ENCODE measurements around the gene IRGQ.

IRGQ gene

DNA sequence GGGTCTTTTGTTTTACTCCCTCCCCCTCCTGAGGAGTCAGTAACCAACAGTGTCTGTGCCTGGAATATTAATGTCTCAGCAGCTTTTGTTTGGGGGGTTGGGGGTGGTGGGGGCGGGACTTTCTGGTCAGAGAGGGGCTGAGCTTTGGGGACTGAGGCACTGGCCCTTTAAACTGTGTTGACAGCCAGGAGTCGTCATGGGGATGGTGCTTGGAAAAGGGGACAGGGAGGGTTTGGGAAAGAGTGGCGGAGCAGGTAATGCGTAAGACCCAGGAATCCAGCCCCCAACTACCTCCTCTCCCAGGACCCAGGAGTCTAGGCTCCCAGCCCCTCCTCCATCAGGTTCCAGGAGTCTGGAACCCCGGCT lies 38.6 kb upstream of the IRGQ start:
- H3K27ac Mint-ChIP-seq: no peak overlapping the region
- no peak overlapping the region for H3K4me3 Mint-ChIP-seq
- DNase-seq (ENCODE audit: low spot score): no peak

GRCh38 chr19:43634068-43634467 lies 38.1 kb upstream of the IRGQ start:
- no peak for DNase-seq (ENCODE audit: low spot score)
- Mint-ChIP-seq H3K9me3 (no peaks in the 10 kb centered on the region), H3K4me3 (no peak overlapping the region), H3K27me3 (ENCODE audit: low read depth) (peaks cover 30% of the 10 kb centered on the region), H3K4me1 (ENCODE audit: low read depth) (peaks cover 4% of the 10 kb centered on the region), H3K27ac (no peak overlapping the region), H3K36me3 (ENCODE audit: low read depth) (no peaks in the 10 kb centered on the region)

More for the DNA sequence above, 38.6 kb upstream of the IRGQ start:
- Mint-ChIP-seq H3K27me3 (ENCODE audit: low read depth) (peaks cover 32% of the 10 kb centered on the region), H3K4me1 (ENCODE audit: low read depth) (peaks cover 5% of the 10 kb centered on the region), H3K9me3 (no peaks in the 10 kb centered on the region), H3K36me3 (ENCODE audit: low read depth) (no peaks in the 10 kb centered on the region)

- no peak overlapping the region for H3K4me3 Mint-ChIP-seq
- no peak overlapping the region for H3K27ac Mint-ChIP-seq
- DNase-seq (ENCODE audit: low spot score): no peak
- no peaks in the 10 kb centered on the region for H3K4me1 Mint-ChIP-seq (ENCODE audit: low read depth)
- no peaks in the 10 kb centered on the region for H3K9me3 Mint-ChIP-seq
- peaks cover 25% of the 10 kb centered on the region for H3K27me3 Mint-ChIP-seq (ENCODE audit: low read depth)
- H3K36me3 Mint-ChIP-seq (ENCODE audit: low read depth): no peaks in the 10 kb centered on the region
Measured at GRCh38 chr19:43633520-43633919, 37.6 kb upstream of the IRGQ start.

GRCh38 chr19:43631491-43631890 lies 35.6 kb upstream of the IRGQ start:
- Mint-ChIP-seq H3K4me1 (ENCODE audit: low read depth) (peaks cover 4% of the 10 kb centered on the region), H3K27ac (no peak overlapping the region), H3K9me3 (no peaks in the 10 kb centered on the region), H3K4me3 (no peak overlapping the region), H3K27me3 (ENCODE audit: low read depth) (peaks cover 19% of the 10 kb centered on the region), H3K36me3 (ENCODE audit: low read depth) (no peaks in the 10 kb centered on the region)
- no peak for DNase-seq (ENCODE audit: low spot score)

DNA sequence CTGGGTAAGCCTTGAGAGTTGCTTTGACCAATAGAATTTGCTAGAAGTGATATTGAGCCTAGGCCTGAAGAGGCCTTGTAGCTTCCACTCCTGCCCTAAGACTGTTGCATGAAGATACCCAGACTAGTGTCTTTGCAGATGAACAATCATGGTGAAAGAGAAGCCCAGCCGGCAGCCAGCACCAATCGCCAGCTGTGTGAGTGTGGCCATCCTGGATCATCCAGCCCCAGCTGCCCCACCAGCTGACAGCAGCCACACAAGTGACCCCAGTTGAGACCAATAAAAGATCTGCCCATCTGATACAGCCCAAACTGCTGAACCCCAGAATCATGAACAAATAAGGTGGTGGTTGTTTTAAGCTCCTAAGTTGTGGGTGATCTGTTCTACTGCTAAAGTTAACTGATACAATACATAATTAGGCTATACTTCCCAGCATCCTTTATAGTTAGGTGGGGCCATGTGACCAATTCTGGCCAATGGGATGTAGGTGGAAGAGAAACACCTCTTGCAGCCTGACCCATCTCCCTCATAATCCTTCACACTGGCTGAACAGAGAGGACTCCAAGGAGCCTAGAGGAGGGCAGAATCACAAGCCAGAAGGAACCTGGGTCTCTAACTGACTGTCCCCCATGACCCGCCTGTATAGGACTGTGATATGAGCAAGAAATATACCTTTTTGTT lies 32.9 kb upstream of the IRGQ start:
- Mint-ChIP-seq H3K27ac (no peak overlapping the region), H3K9me3 (no peaks in the 10 kb centered on the region), H3K36me3 (ENCODE audit: low read depth) (no peaks in the 10 kb centered on the region), H3K4me1 (ENCODE audit: low read depth) (peaks cover 11% of the 10 kb centered on the region), H3K27me3 (ENCODE audit: low read depth) (peaks cover 17% of the 10 kb centered on the region), H3K4me3 (no peak overlapping the region)
- no peak for DNase-seq (ENCODE audit: low spot score)

- Mint-ChIP-seq H3K27ac (no peak overlapping the region), H3K4me3 (no peak overlapping the region), H3K4me1 (ENCODE audit: low read depth) (peaks cover 12% of the 10 kb centered on the region), H3K27me3 (ENCODE audit: low read depth) (peaks cover 11% of the 10 kb centered on the region), H3K9me3 (no peaks in the 10 kb centered on the region), H3K36me3 (ENCODE audit: low read depth) (no peaks in the 10 kb centered on the region)
- no peak for DNase-seq (ENCODE audit: low spot score)
Measured at GRCh38 chr19:43626838-43627237, 30.9 kb upstream of the IRGQ start.

DNA sequence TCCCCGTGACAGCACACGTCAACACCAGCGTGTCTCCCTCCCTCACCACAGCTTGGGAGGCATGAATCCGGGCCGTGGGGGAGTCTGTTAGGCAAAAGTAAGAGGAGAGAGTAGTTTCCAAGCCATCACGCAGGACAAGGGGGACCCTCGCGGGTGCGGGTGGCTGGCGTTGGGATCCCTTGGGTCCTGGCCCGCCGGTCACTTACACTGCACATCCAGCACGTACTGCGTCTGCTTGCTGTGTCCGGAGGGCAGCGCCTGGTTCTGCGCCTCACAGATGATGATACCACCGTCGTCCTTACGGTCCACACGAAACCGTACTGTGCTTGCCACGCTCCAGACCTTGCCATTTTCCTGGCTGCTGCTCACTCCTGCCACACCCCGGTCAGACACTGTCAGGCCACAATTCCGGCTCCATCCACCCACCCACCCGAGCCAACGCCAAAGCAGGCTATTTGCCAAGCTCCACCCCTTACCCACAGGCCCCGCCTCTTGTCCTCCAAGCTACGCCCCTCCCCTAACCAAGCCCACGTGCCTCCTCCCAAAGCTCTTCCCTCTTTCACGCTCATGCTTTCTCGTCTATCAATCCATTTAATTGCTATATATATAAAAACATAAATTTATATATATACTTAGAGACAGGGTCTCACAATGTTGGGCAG lies 30.1 kb upstream of the IRGQ start:
- no peak for DNase-seq (ENCODE audit: low spot score)
- Mint-ChIP-seq H3K27ac (no peak overlapping the region), H3K4me1 (ENCODE audit: low read depth) (peaks cover 12% of the 10 kb centered on the region), H3K27me3 (ENCODE audit: low read depth) (peaks cover 11% of the 10 kb centered on the region), H3K9me3 (no peaks in the 10 kb centered on the region), H3K4me3 (no peak overlapping the region), H3K36me3 (ENCODE audit: low read depth) (no peaks in the 10 kb centered on the region)

- peak; percentile 79 for DNase-seq (ENCODE audit: low spot score)
- Mint-ChIP-seq H3K27me3 (ENCODE audit: low read depth) (peaks cover 11% of the 10 kb centered on the region), H3K27ac (no peak overlapping the region), H3K9me3 (no peaks in the 10 kb centered on the region), H3K4me3 (no peak overlapping the region), H3K4me1 (ENCODE audit: low read depth) (peaks cover 20% of the 10 kb centered on the region), H3K36me3 (ENCODE audit: low read depth) (no peaks in the 10 kb centered on the region)
Measured at GRCh38 chr19:43624933-43625332, 29.0 kb upstream of the IRGQ start.

- no peak overlapping the region for H3K4me3 Mint-ChIP-seq
- H3K27ac Mint-ChIP-seq: no peak overlapping the region
- H3K4me1 Mint-ChIP-seq (ENCODE audit: low read depth): peaks cover 22% of the 10 kb centered on the region
- H3K27me3 Mint-ChIP-seq (ENCODE audit: low read depth): peaks cover 11% of the 10 kb centered on the region
- peaks cover 1% of the 10 kb centered on the region for H3K36me3 Mint-ChIP-seq (ENCODE audit: low read depth)
- DNase-seq (ENCODE audit: low spot score): no peak
- no peaks in the 10 kb centered on the region for H3K9me3 Mint-ChIP-seq
Measured at GRCh38 chr19:43623889-43624670, 28.1 kb upstream of the IRGQ start.

DNA sequence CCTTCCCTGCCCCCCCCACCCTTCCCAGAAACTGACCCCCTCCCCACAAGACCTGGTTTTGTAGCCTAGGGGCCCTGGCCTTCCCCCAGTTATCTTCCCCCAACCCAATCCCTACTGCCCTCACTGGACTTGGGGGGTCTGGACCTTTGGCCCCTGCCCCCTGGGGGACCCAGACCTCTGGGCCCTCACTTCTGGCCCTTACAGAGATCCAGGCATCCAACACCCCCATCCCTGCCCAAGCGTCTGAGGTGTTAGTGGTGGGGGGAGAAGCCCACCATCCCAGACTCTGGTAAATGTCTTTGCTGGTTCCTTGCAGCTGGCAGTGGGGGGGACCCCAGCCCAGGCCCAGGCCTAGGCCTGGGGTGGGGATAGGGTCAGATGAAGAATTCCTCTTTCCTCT lies 27.0 kb upstream of the IRGQ start:
- H3K27ac Mint-ChIP-seq: no peak overlapping the region
- DNase-seq (ENCODE audit: low spot score): no peak
- H3K27me3 Mint-ChIP-seq (ENCODE audit: low read depth): peaks cover 11% of the 10 kb centered on the region
- no peaks in the 10 kb centered on the region for H3K9me3 Mint-ChIP-seq
- peaks cover 1% of the 10 kb centered on the region for H3K36me3 Mint-ChIP-seq (ENCODE audit: low read depth)
- peaks cover 24% of the 10 kb centered on the region for H3K4me1 Mint-ChIP-seq (ENCODE audit: low read depth)
- H3K4me3 Mint-ChIP-seq: no peak overlapping the region

DNA sequence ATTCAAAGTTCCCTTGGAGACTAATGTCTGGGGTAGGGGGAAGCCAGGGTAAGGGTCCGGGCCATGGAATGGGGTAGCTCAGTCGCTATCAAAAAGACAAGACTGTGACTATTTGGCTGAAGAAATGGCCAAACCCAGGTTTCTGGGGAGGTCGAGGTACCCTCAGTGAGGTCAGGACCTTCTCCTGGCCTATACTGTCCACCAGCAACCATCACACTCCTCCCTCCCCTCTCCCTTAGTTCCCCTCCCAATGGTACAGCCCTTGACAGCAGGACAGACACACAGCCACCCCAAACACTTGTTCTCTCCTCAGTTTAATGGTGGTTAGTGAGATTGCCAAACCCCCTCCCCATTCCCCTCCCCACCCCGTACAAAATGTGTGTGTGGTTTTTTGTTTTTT lies 26.1 kb upstream of the IRGQ start:
- H3K9me3 Mint-ChIP-seq: no peaks in the 10 kb centered on the region
- H3K36me3 Mint-ChIP-seq (ENCODE audit: low read depth): peaks cover 1% of the 10 kb centered on the region
- DNase-seq (ENCODE audit: low spot score): no peak
- peaks cover 22% of the 10 kb centered on the region for H3K4me1 Mint-ChIP-seq (ENCODE audit: low read depth)
- H3K4me3 Mint-ChIP-seq: no peak overlapping the region
- H3K27me3 Mint-ChIP-seq (ENCODE audit: low read depth): peaks cover 4% of the 10 kb centered on the region
- no peak overlapping the region for H3K27ac Mint-ChIP-seq

- peaks cover 22% of the 10 kb centered on the region for H3K4me1 Mint-ChIP-seq (ENCODE audit: low read depth)
- H3K27ac Mint-ChIP-seq: peak overlapping the region; percentile 98
- H3K9me3 Mint-ChIP-seq: no peaks in the 10 kb centered on the region
- H3K4me3 Mint-ChIP-seq: peak overlapping the region; percentile 97
- H3K36me3 Mint-ChIP-seq (ENCODE audit: low read depth): peaks cover 1% of the 10 kb centered on the region
- H3K27me3 Mint-ChIP-seq (ENCODE audit: low read depth): no peaks in the 10 kb centered on the region
- no peak for DNase-seq (ENCODE audit: low spot score)
Measured at GRCh38 chr19:43620061-43621001, 24.4 kb upstream of the IRGQ start.

DNA sequence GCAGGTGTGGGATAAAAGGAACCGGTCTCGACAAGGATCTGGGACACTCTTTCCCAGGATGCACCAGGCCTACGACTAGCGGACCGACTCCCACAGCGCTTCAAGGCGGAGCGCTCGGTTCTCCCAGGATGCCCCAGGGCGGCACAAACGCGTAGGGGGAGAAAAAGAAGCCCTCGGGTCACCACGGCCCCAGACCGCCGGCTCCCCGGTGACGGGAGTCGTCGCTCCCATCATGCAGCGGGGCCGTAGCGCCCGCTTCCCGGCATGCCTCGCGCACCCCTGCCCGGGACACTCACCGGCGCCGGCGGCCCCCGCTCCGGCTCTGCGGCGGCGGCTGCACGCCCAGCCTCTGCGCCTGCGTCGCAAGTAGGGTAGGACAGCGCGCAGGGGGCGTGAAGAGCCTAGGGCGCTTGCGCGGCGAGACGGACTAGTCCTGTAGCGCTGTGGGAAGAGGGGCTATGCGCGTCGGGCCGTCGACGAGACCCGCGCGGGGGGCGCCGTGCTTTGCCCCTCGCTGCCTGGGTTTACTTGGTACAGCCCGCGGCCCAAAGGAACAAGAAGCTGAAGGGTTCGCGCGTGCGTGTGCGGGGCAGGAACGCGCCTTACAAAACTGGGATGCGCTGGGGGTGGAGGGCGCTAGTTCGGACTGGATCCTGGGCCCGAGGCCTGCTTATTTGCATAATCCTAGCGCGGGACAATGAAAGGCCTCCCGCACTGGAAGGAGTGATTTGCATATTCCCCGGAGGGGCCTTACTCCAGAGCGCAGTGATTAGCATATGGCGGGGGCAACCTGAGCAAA lies 23.5 kb upstream of the IRGQ start, which contains the start of gene ZNF428:
Gene ZNF428, minus strand, starts transcription at position 368 of the 799 bp plus-strand sequence. CDS start 5,325 bp downstream, outside the sequence.
- peaks cover 22% of the 10 kb centered on the region for H3K4me1 Mint-ChIP-seq (ENCODE audit: low read depth)
- peak; percentile 93 for DNase-seq (ENCODE audit: low spot score)
- H3K4me3 Mint-ChIP-seq: peak within 1 kb of the TSS; percentile 97
- H3K36me3 Mint-ChIP-seq (ENCODE audit: low read depth): peaks cover 1% of the 10 kb centered on the region
- H3K27ac Mint-ChIP-seq: peak within 1 kb of the TSS; percentile 98
- no peaks in the 10 kb centered on the region for H3K9me3 Mint-ChIP-seq
- no peaks in the 10 kb centered on the region for H3K27me3 Mint-ChIP-seq (ENCODE audit: low read depth)

All from T-helper 2 cell treated with Interferon-gamma antibody and Interleukin-4, amounts not matched to agents 5 μg/mL and 100 μg/mL, for 36 hours (primary cell).